ENCODE data around the gene OR6C76.

OR6C76 gene

DNA sequence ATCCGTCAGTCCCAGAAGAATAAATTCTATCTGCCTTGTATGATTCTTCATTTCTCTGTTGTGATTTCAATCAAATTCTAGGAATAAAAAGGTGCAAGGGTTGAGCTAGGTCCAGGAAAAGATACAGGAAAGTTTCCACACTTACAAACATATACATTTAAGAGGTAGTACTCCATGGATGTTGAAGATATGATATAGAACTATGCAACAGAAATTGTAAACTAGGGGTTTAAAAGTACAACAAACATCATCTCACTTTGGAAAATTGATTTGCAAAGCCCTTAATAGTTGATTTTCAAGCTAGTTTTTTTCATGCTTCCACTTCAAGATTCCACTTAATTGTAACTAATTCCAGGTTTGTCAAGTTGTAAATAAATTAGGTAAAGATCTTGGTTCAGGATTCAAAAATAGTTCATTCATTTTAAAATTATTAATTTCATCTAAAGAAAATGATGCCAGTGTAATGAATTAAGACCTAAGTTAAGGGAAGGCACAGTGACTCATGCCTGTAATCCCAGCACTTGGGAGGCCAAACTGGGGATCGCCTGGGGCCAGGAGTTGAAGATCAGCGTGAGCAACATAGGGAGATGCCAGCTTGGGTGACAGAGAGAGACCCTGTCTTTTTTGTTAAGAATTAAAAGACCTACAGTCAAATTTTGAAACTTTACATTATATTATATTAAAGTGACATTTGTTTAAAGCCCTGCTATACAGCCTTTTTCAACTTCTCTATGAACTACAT is 44.2 kb downstream of the OR6C76 start, which contains the start of gene OR6C70:
Gene OR6C70 (minus strand): TSS at position 51 of the 742 bp plus-strand sequence. CDS start 0 bp downstream, at position 51.
- no peak for DNase-seq

DNA sequence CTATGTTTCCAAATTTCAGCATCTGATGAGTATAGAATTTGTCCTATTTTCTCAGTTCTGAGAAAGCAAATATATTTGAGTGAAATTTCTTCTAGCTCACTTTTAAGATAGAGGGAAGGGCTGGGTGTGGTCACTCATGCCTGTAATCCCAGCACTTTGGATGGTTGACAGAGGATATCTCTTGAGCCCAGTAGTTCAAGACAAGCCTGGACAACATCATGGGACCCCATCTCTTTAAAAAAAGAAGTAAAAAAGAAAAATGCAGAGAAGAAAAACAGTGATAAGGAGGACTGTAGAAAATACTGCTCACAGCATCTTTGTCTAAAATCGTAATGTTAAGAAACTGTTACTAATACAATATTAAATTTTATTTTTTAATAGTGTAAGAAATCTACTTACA is 46.2 kb downstream of the OR6C76 start:
- no peak for DNase-seq
